Colon (tissue), 2 donors: Measurements from ENCODE around the gene PDCD1.
"Not testable (repeated sequence)": the region's sequence is repeated elsewhere in the genome, so short reads cannot be mapped to it uniquely, and the experiment has no call there.

Experiments
- FAIRE-seq: peaks from 2 replicates; lab custom pipeline; 2012; peaks lifted over from hg19 to GRCh38; lab: Jason Lieb, UNC
- donor health status: control.
- donor health status: control.

The PDCD1 gene

GRCh38 chr2:241812730-241813643, 45.7 kb downstream of the PDCD1 start:
- no peak for FAIRE-seq

DNA sequence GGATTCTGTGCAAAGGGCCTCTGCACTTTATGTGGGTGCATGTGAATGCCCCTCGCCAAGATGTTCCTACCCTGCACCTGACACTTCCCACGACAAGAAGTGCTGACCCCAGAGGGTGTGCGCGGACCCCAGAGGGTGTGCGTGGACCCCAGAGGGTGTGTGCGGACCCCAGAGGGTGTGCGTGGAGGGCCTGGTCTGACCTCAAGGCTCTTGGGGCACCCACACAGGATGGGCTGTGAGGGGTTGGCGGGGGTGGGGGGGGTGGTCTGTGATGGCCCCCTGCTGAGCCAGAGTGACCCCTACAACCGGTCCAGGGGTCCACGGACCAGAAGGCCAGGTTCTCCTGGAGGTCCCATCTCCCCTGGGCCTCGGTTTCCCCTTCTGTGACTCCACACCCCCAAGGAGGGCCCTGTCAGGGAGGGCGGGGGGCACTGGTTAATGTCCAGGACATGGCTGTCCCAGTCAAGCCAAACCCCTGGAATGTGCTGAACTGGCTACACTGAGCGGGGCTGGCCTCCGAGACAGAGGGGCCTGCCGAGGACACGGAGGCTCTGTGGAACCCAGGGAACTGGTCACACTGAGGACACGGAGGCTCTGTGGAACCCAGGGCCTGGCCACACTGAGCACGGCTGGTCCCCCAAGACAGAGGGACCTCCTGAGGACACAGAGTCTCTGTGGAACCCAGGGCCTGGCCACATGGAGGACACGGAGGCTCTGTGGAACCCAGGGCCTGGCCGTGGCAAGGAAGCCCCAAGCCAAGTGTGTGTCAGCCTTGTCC, 46.6 kb downstream of the PDCD1 start:
- no peak for FAIRE-seq

- FAIRE-seq = no peak
Observed at GRCh38 chr2:241811201-241811951, 47.3 kb downstream of the PDCD1 start.

GRCh38 chr2:241810307-241811200, 48.1 kb downstream of the PDCD1 start:
- no peak for FAIRE-seq

GRCh38 chr2:241809383-241810306, 49.0 kb downstream of the PDCD1 start:
- FAIRE-seq = no peak

DNA sequence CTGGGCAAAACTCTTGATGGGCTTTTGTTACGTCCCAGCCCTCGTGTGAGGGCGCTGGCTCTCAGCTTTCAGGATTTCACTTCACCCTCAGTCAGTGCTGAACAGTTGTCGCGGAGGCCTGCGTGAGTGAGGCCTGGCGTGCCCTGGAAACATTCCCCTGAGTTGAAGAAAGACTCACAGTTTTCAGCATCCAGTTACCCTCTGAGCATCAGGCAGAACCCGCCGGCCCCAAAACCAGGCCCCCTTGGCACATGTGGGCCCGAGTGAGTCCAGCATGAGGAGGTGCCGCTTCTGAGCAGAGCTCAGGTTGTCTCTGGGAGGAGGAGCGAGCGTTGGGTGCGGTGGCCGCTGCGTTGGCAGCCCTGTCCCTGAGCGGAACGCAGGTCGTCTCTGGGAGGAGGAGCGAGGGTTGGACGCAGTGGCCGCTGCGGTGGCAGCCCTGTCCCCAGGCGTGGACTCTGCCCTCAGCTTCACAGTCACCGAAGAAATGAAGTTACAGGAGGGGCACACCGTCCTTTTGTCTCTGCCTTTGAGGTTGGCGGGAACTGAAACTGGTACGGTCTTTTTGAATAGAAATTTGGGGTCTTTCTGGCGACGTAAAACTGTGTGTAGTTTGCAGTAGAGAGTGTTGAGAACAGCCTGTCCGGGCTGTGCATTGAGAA, 49.8 kb downstream of the PDCD1 start, which contains the start of gene NEU4:
Gene NEU4 (plus strand): TSS at position 473 of the 662 bp plus-strand sequence. CDS start 5,292 bp downstream, outside the sequence.
- no peak for FAIRE-seq

DNA sequence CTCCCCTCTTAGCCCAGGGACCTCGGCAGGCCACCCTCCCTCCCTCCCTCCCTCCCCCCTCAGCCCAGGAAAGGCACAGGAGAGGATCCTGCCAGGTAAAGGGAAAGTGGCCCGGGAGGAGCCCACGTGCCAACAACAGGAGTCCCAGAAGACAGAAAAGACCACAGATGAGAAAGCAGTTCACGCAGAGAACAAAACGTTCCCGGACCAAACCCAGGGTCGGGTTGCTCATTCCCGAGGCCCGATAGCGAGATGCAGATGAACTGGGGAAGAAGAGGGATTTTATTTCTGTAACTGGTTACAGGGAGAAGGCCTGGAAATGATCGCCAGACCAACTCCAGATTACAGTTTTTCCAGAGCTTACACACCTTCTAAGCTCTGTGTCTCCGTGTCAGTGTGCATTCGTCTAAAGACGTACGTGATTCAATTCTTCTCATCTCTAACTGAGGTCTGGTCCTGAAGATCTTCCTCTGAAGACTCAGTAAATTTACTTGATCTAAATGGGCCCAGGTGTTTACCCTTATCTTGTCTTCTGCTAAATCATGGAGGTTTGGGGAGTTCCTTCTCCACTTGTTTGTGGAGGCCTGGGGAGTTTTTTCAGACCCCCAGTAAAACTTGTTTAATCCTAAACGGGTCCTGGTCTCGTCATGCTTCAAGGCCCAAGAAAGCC, 50.5 kb downstream of the PDCD1 start:
- no peak for FAIRE-seq

GRCh38 chr2:241806217-241806616, 52.5 kb downstream of the PDCD1 start:
- FAIRE-seq = not testable (repeated sequence)

GRCh38 chr2:241804326-241805229, 54.1 kb downstream of the PDCD1 start:
- no peak for FAIRE-seq

DNA sequence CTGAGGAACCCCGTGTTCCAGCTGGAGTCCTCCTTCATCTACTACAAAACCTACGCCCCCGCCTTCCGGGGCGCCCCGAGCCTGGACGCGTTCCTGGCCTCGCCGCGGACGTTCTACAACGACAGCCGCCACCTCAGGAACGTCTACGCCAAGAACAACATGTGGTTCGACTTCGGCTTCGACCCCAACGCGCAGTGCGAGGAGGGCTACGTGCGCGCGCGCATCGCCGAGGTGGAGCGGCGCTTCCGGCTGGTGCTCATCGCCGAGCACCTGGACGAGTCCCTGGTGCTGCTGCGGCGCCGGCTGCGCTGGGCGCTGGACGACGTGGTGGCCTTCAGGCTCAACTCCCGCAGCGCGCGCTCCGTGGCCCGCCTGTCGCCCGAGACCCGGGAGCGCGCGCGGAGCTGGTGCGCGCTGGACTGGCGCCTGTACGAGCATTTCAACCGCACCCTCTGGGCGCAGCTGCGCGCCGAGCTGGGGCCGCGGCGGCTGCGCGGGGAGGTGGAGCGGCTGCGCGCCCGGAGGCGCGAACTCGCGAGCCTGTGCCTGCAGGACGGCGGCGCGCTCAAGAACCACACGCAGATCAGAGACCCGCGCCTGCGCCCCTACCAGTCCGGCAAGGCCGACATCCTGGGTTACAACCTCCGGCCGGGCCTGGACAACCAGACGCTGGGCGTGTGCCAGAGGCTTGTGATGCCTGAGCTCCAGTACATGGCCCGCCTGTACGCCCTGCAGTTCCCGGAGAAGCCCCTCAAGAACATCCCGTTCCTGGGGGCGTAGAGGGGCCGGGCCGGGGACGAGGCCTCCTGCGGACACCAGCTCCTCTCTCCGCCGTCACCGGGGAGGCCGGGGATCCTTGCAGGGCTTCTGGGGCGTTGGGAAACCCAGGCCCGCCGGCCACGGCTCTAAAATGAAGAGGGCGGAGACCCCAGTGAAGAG, 55.0 kb downstream of the PDCD1 start:
- FAIRE-seq = no peak

DNA sequence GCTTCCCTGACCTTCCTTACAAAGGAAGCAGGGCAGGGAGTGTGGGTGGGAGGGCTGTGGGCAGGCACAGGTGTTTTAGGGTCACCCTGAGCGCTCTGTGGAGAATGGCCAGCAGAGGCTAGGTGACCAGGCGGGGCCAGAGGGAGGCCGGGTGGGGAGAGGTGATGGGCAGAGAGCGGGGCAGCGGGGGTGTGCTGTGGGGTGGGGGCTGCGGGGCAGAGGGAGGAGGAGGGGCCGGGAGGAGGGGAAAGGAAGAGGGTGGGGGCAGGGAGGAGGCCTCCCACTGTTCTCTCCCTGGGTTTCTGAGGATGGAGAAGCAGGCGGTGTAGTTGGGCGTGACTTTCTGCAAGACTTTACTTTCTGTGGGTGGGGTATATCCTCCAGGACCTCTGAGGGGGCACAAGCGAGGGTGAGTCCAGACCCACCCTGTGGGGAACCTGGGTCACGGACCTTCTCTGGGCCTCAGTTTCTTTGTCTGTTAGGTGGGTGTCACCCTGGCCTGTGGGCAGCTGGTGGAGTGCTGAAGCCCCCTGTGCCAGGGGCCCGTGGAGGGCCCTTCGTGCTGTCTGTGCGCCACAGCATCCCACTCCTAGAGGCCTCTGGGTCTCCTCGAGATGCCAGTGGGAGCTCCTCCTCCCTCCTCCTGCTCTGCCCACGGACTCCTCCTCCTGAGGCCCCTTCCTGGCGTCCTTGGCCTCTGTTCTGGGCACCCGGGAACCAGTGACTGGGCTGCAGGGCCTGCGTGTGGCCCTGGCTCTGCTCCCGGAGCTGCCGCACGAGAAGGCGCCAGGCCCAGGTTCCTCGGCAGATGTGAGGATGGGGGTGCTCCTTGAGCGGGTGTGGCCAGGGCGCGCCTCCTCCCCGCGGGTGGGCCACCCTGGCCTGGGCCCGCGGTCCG, 56.0 kb downstream of the PDCD1 start:
- no peak for FAIRE-seq

DNA sequence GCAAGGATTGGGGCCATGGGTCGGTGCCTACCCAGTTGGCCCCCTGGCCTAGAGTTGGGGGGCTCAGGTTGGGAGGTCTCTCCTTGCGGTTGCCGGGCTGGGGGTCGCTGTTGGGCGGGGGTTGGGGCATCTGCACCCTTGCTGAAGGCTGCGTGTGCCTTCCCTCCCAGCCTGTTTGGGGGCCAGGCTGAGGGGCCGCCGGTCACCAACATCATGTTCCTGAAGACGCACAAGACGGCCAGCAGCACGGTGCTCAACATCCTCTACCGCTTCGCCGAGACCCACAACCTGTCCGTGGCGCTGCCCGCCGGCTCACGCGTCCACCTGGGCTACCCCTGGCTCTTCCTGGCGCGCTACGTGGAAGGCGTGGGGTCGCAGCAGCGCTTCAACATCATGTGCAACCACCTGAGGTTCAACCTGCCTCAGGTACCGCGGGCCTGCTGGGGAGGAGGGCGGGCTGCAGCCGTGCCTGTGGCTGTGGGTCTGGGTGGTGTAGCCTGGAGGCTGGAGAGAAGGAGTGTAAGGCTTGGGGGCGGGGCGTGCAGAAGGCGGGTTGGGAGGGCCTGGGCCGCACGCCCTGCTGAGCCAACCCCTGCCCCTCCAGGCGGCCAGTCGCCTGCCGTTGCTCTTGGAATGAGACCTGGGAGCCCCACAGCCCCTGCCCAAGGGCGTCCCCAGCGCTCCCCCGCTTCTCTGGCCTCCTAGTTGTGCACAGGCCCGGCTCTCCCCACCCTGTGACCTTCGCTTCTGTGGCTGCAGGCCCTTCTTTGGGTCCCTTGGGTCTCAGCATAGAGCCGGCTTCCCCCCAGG, 56.9 kb downstream of the PDCD1 start:
- FAIRE-seq = no peak

DNA sequence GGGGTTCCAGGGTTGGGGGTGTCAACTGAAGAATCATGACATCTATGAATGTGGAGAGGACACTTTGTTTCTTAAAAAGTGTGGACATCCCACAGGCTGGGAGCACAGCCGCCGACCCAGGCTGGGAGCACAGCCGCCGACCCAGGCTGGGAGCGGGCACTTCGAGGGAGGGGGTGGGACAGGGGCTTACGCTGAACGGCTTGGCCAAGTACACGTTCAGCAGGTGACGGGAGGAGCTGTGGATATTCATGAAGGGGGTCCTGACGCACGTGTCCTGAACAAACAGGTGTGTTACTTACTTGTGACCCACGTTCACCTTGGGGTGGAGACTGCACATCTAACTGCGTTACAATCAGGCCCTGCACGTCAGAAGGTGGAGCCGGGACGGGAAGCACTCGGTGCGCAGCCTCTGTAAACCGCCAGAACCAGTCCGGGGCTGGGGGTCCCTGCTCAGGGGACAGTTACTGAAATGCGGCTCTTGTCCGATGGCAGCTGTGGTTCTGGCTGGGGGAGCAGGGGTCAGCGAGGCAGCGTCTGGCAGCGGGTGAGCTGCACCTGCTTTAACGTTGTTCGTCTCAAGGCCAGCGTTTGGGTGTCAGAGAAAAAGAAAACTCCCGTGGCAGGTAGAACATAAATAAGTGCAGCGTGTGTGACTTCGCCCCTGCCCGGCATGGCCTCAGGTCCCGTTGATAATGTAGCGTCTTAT, 58.3 kb downstream of the PDCD1 start:
- FAIRE-seq = not testable (repeated sequence)
